ENCODE measurements around the gene CDPF1. TPM values are rescaled to one million over a fixed set of nuclear protein-coding genes. Genes with fewer than 3 reads are reported as not detected.

Gene CDPF1
- total and polyA plus RNA-seq, 2 of the 13 experiments (the other 11 are each of a cell fraction or from before 2014, with no cell fraction given) = 5.2 to 8.1 TPM

- 0 out of 2 replicates have a peak, but pooled peaks have one; percentile 3 for TF ChIP-seq NFAT5 (CRISPR knock-in tag; IDR thresholded peaks at IDR 0.05)
- no peak for TF ChIP-seq GTF2F1 (IDR thresholded peaks at IDR 0.05; ENCODE audit: low read length)
- no peak for TF ChIP-seq MED1 (CRISPR knock-in tag; IDR thresholded peaks at IDR 0.05)
- TF ChIP-seq HNF1B (CRISPR knock-in tag; IDR thresholded peaks at IDR 0.05) = 0 out of 2 replicates have a peak, but pooled peaks have one; percentile 34
- TF ChIP-seq SNRNP70 (IDR thresholded peaks at IDR 0.05; ENCODE audit: low read depth, low read length) = no peak
- 0 out of 2 replicates have a peak, but pooled peaks have one; percentile 12 for TF ChIP-seq RBFOX2 (IDR thresholded peaks at IDR 0.05; ENCODE audit: low read depth, low read length)
- TF ChIP-seq TGIF2 (CRISPR knock-in tag; IDR thresholded peaks at IDR 0.05) = no peak
- TF ChIP-seq MZF1 (CRISPR knock-in tag; IDR thresholded peaks at IDR 0.05; ENCODE audit: borderline replicate concordance) = no peak
- TF ChIP-seq ZNF468 (CRISPR knock-in tag; IDR thresholded peaks at IDR 0.05) = no peak
- TF ChIP-seq HNRNPH1 (optimal IDR thresholded peaks at IDR 0.05; ENCODE audit: low read depth, low read length) = no peak
- no peak for TF ChIP-seq MTF1 (CRISPR knock-in tag; IDR thresholded peaks at IDR 0.05)
- no peak for TF ChIP-seq SSRP1 (CRISPR knock-in tag; IDR thresholded peaks at IDR 0.05)
- 0 out of 2 replicates have a peak, but pooled peaks have one; percentile 37 for TF ChIP-seq GFI1 (CRISPR knock-in tag; IDR thresholded peaks at IDR 0.05; ENCODE audit: borderline replicate concordance)
- TF ChIP-seq ZNF672 (CRISPR knock-in tag; IDR thresholded peaks at IDR 0.05) = no peak
- peak; percentile 52; the same call in 1 of the 2 replicates for TF ChIP-seq KLF13 (CRISPR knock-in tag; IDR thresholded peaks at IDR 0.05)
- TF ChIP-seq TOE1 (CRISPR knock-in tag; IDR thresholded peaks at IDR 0.05) = no peak
- no peak for TF ChIP-seq ZNF724P (CRISPR knock-in tag; IDR thresholded peaks at IDR 0.05; ENCODE audit: borderline replicate concordance)
- no peak for TF ChIP-seq GATAD2A (CRISPR knock-in tag; IDR thresholded peaks at IDR 0.05)
- no peak for TF ChIP-seq ZIK1 (CRISPR knock-in tag; IDR thresholded peaks at IDR 0.05; ENCODE audit: borderline replicate concordance, low read depth)
Measured at GRCh38 chr22:46297151-46297812, 47.2 kb upstream of the CDPF1 start (continued).

Data from HepG2 (cell line).